BJ (cell line): Measurements from ENCODE around the gene FASTKD2. TPM values are rescaled to one million over a fixed set of nuclear protein-coding genes. Genes with fewer than 3 reads are reported as not detected.

ENCODE experiments used
- CTCF ChIA-PET: fragments of 350-600 bp; formaldehyde crosslinking; extraction: SDS; loops from one replicate; lab custom pipeline; 2021; ENCODE audit warnings: antibody characterized with exemption, inconsistent platforms; lab: Yijun Ruan, JAX
- POLR2A ChIA-PET: fragments of 300-600 bp; sonication (Branson Sonifier 250); formaldehyde crosslinking; extraction: SDS; loops from one replicate; lab custom pipeline; 2021; ENCODE audit warnings: antibody characterized with exemption; lab: Charles Lee
- DNase-seq: peaks from one replicate; pipeline ENCODE4 v3.0.0-alpha.2; 2011; ENCODE audit warnings: low read depth
- H3K27me3 ChIP-seq: 2 replicates; pipeline ENCODE4 v1.6.0; 2011; ENCODE audit warnings: low read length; ENCODE audit not compliant: control insufficient read depth, insufficient read depth
- H3K36me3 ChIP-seq: 2 replicates; pipeline ENCODE4 v1.5.1; 2011; ENCODE audit warnings: low read length; ENCODE audit not compliant: control insufficient read depth, insufficient read depth
- H3K4me3 ChIP-seq: 2 replicates; pipeline ENCODE4 v1.5.1; 2011; ENCODE audit warnings: low read depth, mild to moderate bottlenecking, control low read depth, low read length
- polyA minus RNA-seq: library from RNA; depleted of rRNA, polyadenylated mRNA; stranded (reverse); fragments of >200 nt; gene quantifications from 2 replicates; pipeline ENCODE4 v1.2.3, GENCODE V29; 2011; rRNA and poly(A)+ RNA removed
- polyA plus RNA-seq: library from polyadenylated mRNA; depleted of rRNA; stranded (reverse); fragments of >200 nt; gene quantifications from 2 replicates; pipeline ENCODE4 v1.2.3, GENCODE V29; 2011; rRNA removed
- TF ChIP-seq, protein P1 (sequence below): IDR thresholded peaks from 2 replicates; pipeline ENCODE4 v1.5.1; 2011; ENCODE audit warnings: low read depth, mild to moderate bottlenecking, control low read depth, inconsistent platforms, low read length, moderate library complexity; ENCODE audit not compliant: insufficient read depth

The FASTKD2 gene
- polyA plus RNA-seq = 23.1 and 28.7 TPM in 2 replicates
- 13.9 and 18.2 TPM in 2 replicates for polyA minus RNA-seq

DNA sequence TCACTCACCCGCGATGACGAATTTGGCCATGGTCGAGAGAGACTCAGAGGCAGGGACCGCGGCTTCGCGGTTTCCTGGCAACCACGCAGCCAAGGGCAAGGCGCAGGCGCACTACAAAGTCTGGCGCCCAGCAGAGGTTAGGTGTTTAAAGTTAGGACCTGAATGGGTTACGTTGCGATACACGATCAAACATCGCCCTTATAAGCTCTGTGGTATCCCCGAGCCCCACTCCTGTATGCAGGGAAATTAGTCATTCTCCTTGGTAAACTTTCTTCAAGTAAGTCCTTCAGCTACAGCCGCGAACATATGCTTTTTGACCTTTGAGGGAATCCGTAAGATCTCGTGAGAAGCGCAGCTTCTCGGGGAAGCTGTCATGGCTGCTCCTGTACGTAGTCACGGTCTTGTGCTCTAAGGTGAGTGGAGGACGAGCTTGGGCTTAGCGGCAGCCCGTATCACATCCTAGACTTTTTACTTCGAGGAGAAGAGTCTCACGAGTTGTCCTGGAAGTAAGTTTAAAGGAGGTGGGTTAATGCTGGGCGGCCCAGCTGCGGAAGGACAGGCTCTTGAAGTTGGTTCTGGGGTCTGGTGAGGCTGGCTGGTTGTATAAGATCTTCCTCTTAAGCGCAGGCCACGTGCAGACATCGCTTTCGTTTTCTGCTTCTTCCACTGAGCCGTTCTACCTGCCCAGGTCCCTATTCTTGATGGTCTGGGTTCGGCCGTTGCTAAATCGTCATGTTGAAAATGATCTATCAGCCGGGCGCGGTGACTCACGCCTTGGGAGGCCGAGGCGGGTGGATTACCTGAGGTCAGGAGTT lies at the start of gene FASTKD2, which contains the start of gene MDH1B:
TSS of gene FASTKD2 (plus strand) at position 365 of the 815 bp plus-strand sequence. CDS start 1,088 bp downstream, outside the sequence.
TSS of gene MDH1B (minus strand) at position 87 of the 815 bp plus-strand sequence. CDS start at position 30, 57 bp downstream.
- CTCF ChIA-PET = interaction anchor here (0.6 kb wide), 1 partner anchor 65 kb away, joined by 4 read pairs; no protein-coding TSS in a partner anchor
- DNase-seq = peak; percentile 91
- TF ChIP-seq, protein P1, sequence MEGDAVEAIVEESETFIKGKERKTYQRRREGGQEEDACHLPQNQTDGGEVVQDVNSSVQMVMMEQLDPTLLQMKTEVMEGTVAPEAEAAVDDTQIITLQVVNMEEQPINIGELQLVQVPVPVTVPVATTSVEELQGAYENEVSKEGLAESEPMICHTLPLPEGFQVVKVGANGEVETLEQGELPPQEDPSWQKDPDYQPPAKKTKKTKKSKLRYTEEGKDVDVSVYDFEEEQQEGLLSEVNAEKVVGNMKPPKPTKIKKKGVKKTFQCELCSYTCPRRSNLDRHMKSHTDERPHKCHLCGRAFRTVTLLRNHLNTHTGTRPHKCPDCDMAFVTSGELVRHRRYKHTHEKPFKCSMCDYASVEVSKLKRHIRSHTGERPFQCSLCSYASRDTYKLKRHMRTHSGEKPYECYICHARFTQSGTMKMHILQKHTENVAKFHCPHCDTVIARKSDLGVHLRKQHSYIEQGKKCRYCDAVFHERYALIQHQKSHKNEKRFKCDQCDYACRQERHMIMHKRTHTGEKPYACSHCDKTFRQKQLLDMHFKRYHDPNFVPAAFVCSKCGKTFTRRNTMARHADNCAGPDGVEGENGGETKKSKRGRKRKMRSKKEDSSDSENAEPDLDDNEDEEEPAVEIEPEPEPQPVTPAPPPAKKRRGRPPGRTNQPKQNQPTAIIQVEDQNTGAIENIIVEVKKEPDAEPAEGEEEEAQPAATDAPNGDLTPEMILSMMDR = no peak
- Histone ChIP-seq H3K4me3 (peak within 1 kb of the TSS; percentile 57), H3K36me3 (no peaks in the 10 kb centered on the region), H3K27me3 (no peaks in the 10 kb centered on the region)
- POLR2A ChIA-PET = no interaction called here

DNA sequence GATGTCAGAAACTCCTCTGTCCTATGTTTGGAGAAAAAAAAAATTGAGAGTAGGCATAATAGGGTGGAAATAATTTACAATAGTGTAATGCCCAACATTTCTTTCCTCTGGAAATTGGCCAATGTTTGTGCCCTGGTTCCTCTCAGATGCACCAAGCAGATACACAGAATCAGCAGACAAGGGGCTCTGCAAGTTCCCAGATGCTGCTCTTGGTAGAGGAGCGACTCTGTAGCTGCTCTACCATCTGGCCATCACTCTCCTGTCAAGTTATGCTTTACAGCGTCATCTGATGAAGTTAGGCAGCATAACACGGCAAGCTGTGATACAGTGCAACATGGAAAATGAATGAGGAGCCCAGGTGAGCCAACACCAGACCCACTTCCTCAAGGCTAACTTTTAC lies 48.8 kb upstream of the FASTKD2 start:
- TF ChIP-seq, protein P1 = no peak
- ChIA-PET POLR2A (no interaction called here), CTCF (no interaction called here)
- Histone ChIP-seq H3K27me3 (no peaks in the 10 kb centered on the region), H3K4me3 (no peak overlapping the region), H3K36me3 (no peaks in the 10 kb centered on the region)
- no peak for DNase-seq

DNA sequence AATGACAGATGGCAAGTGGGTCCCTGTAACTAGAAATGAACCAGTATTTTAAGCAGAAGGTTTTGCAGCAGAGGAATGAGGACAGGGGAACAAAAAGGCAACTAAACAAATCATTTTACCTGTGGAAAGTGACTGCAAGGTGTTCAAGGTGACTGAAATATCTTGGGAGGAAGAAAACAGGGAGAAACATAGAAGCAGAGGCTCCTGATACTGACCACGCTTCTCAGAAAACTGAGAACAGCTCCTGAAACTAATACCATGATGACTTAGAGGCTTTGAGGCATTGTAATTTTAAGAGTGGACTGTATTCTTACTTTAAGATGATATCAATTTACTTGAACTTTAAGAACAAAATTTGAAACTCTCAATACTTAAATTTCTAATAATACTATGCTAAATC lies 47.1 kb upstream of the FASTKD2 start, which contains the start of gene DYTN:
TSS of gene DYTN (minus strand) at position 101 of the 400 bp plus-strand sequence. CDS start 117 bp downstream, outside the sequence.
- Histone ChIP-seq H3K36me3 (no peaks in the 10 kb centered on the region), H3K4me3 (no peak within 1 kb of the TSS), H3K27me3 (no peaks in the 10 kb centered on the region)
- POLR2A ChIA-PET = no interaction called here
- TF ChIP-seq, protein P1 = no peak
- CTCF ChIA-PET = no interaction called here
- no peak for DNase-seq

DNA sequence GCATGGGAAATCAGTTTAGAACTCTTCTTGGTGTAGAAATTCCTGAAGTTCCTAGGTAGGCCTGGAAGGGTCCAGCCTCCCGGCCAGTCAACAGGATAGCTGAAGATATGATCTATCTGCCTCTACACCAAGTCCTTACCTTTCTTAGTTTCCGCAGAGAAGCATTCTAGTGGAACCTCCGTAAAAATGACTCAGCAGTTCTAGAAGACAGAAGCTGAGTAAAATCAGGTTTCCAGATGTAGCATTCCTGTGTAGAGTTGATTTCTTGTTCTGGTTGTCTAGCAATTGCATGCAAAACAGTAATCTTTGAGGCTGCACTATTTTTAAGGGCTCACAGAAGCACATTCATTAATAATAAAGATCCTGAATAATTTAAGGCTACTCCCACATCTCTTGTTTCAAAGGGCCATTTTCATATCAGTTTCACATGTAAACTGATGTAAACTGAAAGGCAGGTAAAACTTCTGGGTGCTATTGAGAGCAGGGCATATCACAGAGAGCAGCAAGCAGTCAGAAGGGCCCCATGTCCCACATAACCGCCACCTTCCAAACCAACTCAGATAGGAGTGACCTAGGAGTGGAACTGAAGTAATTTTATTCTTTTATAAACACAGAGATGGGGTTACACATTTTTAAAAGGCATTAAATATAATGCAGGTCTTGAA lies 44.0 kb upstream of the FASTKD2 start:
- ChIA-PET CTCF (no interaction called here), POLR2A (no interaction called here)
- no peak overlapping the region for H3K4me3 ChIP-seq
- no peaks in the 10 kb centered on the region for H3K27me3 ChIP-seq
- no peak for DNase-seq
- H3K36me3 ChIP-seq = no peaks in the 10 kb centered on the region
- TF ChIP-seq, protein P1 = no peak

DNA sequence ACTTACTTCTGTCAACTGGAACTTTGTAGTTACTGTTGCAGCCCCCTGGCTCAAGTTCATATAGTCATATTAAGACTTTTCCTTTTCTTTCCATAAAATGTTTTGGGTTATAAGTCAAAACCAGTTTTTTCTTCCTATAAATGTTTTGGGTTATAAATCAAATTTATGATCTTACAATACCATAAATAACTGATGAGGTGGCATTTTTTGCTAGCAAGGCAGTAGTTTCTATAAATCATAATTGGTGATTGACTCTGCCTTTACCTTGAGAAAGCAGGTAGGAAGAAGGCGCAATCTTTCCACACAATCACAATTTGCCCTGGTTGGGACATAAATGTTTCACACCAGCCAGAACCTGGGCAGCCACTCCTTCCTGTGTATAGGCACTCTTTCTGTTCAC lies 42.1 kb upstream of the FASTKD2 start:
- Histone ChIP-seq H3K27me3 (no peaks in the 10 kb centered on the region), H3K4me3 (no peak overlapping the region), H3K36me3 (no peaks in the 10 kb centered on the region)
- ChIA-PET CTCF (no interaction called here), POLR2A (no interaction called here)
- no peak for DNase-seq
- TF ChIP-seq, protein P1 = no peak
